GM23338 (cell line): ENCODE results near the gene HHIPL1. TPM values are rescaled to one million over a fixed set of nuclear protein-coding genes. Genes with fewer than 3 reads are reported as not detected.

Experiments used
- ATAC-seq: fragments of 200-7000 bp; cut with Tn5 transposase; 3 replicates; pipeline ENCODE4 v1.9.1; 2020
- DNase-seq: peaks from one replicate; pipeline ENCODE4 v3.0.0-alpha.2; 2015; ENCODE audit warnings: low spot score
- H2AFZ ChIP-seq: fragments of 200-600 bp; sonication (generic); 2 replicates; pipeline ENCODE4 v1.8.0; 2016; ENCODE audit warnings: antibody characterized with exemption, mild to moderate bottlenecking, moderate library complexity
- H3F3A ChIP-seq: fragments of 200-600 bp; sonication (generic); replicated peaks from 2 replicates; pipeline ENCODE4 v1.8.0; 2017; ENCODE audit warnings: antibody characterized with exemption, mixed run types, low read depth
- H3K27ac ChIP-seq: fragments of 200-600 bp; sonication (generic); 2 replicates; pipeline ENCODE4 v1.6.1; 2016; ENCODE audit warnings: low read depth
- H3K27me3 ChIP-seq: fragments of 200-600 bp; sonication (generic); 2 replicates; pipeline ENCODE4 v1.8.0; 2016; ENCODE audit warnings: mild to moderate bottlenecking, mixed run types, moderate library complexity; ENCODE audit not compliant: insufficient read depth
- H3K36me3 ChIP-seq: fragments of 200-600 bp; sonication (generic); 2 replicates; pipeline ENCODE4 v1.8.0; 2016; ENCODE audit warnings: mild to moderate bottlenecking; ENCODE audit not compliant: insufficient read depth
- H3K4me1 ChIP-seq: fragments of 200-600 bp; sonication (generic); 2 replicates; pipeline ENCODE4 v1.8.0; 2016; ENCODE audit warnings: mild to moderate bottlenecking, moderate library complexity; ENCODE audit not compliant: insufficient read depth
- H3K4me2 ChIP-seq: fragments of 200-600 bp; sonication (generic); 2 replicates; pipeline ENCODE4 v1.7.1; 2017; ENCODE audit warnings: mixed run types
- H3K4me3 ChIP-seq: fragments of 200-600 bp; sonication (generic); 2 replicates; pipeline ENCODE4 v1.6.1; 2016; ENCODE audit warnings: mixed run types
- H3K79me2 ChIP-seq: fragments of 200-600 bp; sonication (generic); replicated peaks from 2 replicates; pipeline ENCODE4 v1.8.0; 2017; ENCODE audit warnings: mild to moderate bottlenecking; ENCODE audit not compliant: insufficient read depth
- H3K9me2 ChIP-seq: fragments of 200-600 bp; sonication (generic); 2 replicates; pipeline ENCODE4 v1.8.0; 2017; ENCODE audit not compliant: insufficient read depth
- H4K20me1 ChIP-seq: fragments of 200-600 bp; sonication (generic); replicated peaks from 2 replicates; pipeline ENCODE4 v1.8.0; 2017; ENCODE audit warnings: mild to moderate bottlenecking; ENCODE audit not compliant: insufficient read depth
- H3K27ac Mint-ChIP-seq: 2 replicates; pipeline ENCODE4 v1.8.0; 2020; ENCODE audit warnings: inconsistent platforms, mild to moderate bottlenecking, moderate library complexity, mixed read lengths
- H3K27me3 Mint-ChIP-seq: 3 replicates; pipeline ENCODE4 v1.8.0; 2022; ENCODE audit warnings: low read depth, mild to moderate bottlenecking, moderate library complexity, mixed read lengths, inconsistent platforms; ENCODE audit not compliant: insufficient read depth, poor library complexity
- H3K36me3 Mint-ChIP-seq: 3 replicates; pipeline ENCODE4 v1.8.0; 2021; ENCODE audit warnings: low read depth, mild to moderate bottlenecking, inconsistent platforms, moderate library complexity, mixed read lengths
- H3K4me1 Mint-ChIP-seq: 3 replicates; pipeline ENCODE4 v1.8.0; 2020; ENCODE audit warnings: mild to moderate bottlenecking, inconsistent platforms, mixed read lengths
- H3K4me3 Mint-ChIP-seq: 3 replicates; pipeline ENCODE4 v1.8.0; 2021; ENCODE audit warnings: moderate library complexity, mild to moderate bottlenecking, inconsistent platforms, mixed read lengths
- H3K9me3 Mint-ChIP-seq: 3 replicates; pipeline ENCODE4 v1.8.0; 2020; ENCODE audit warnings: moderate library complexity, mild to moderate bottlenecking, inconsistent platforms, mixed read lengths
- CREB1 ChIP-seq: fragments of 250-450 bp; sonication (Bioruptor Pico); IDR thresholded peaks from 2 replicates; pipeline ENCODE4 v1.5.0; 2020; ENCODE audit warnings: low read depth, mild to moderate bottlenecking, moderate library complexity
- EZH2 ChIP-seq: fragments of 200-600 bp; sonication (generic); IDR thresholded peaks from one replicate; pipeline ENCODE4 v1.8.0; 2017; ENCODE audit warnings: antibody characterized with exemption, mild to moderate bottlenecking, low read depth; ENCODE audit not compliant: unreplicated experiment
- EZH2phosphoT487 ChIP-seq: fragments of 200-600 bp; sonication (generic); IDR thresholded peaks from one replicate; pipeline ENCODE4 v1.8.1; 2018; ENCODE audit warnings: antibody characterized with exemption; ENCODE audit not compliant: unreplicated experiment
- JUNB ChIP-seq: IDR thresholded peaks from one replicate; pipeline ENCODE4 v1.6.1; 2016; ENCODE audit warnings: antibody characterized with exemption; ENCODE audit not compliant: unreplicated experiment
- NANOG ChIP-seq: IDR thresholded peaks from 2 replicates; pipeline ENCODE4 v1.6.1; 2016; ENCODE audit warnings: antibody characterized with exemption, borderline replicate concordance
- POLR2AphosphoS5 ChIP-seq: IDR thresholded peaks from 2 replicates; pipeline ENCODE4 v1.6.1; 2016; ENCODE audit warnings: antibody characterized with exemption, low read depth
- STAT1 ChIP-seq: IDR thresholded peaks from one replicate; pipeline ENCODE4 v1.6.1; 2016; ENCODE audit warnings: antibody characterized with exemption; ENCODE audit not compliant: unreplicated experiment
- ZNF114 ChIP-seq: fragments of 250-450 bp; sonication (Bioruptor Pico); IDR thresholded peaks from 2 replicates; pipeline ENCODE4 v1.5.0; 2020; ENCODE audit warnings: mild to moderate bottlenecking, moderate library complexity
- ZNF331 ChIP-seq: fragments of 250-450 bp; sonication (Bioruptor Pico); IDR thresholded peaks from 2 replicates; pipeline ENCODE4 v1.5.0; 2020; ENCODE audit warnings: low read depth, mild to moderate bottlenecking, moderate library complexity
- polyA plus RNA-seq: library from polyadenylated mRNA; unstranded; fragments of >200 nt; fragmentation: Nextera tagmentation; extraction: Ambion mirVana; gene quantifications from 2 replicates; pipeline ENCODE4 v1.2.1, GENCODE V29; 2016
- total RNA-seq: library from RNA; depleted of rRNA; stranded (reverse); fragments of >200 nt; shearing (Covaris generic); gene quantifications from 2 replicates; pipeline ENCODE4 v1.2.3, GENCODE V29; 2014
- TF ChIP-seq, protein P1 (sequence below): IDR thresholded peaks from 2 replicates; pipeline ENCODE4 v1.6.1; 2016; ENCODE audit warnings: antibody characterized with exemption
- TF ChIP-seq, protein P2 (sequence below), 2 experiments: fragments of 200-600 bp in 1 of 2; sonication (generic) in 1 of 2; conservative IDR thresholded peaks; 2 replicates each; pipeline versions ENCODE4 v1.5.1 to v1.6.1; 2016 to 2017; ENCODE audit warnings: antibody characterized with exemption in 2 of 2, low read depth in 2 of 2, mild to moderate bottlenecking in 2 of 2, moderate library complexity in 1 of 2

Gene HHIPL1
- total and polyA plus RNA-seq, 2 experiments from 2014 or later: 1.9 to 2.0 TPM

DNA sequence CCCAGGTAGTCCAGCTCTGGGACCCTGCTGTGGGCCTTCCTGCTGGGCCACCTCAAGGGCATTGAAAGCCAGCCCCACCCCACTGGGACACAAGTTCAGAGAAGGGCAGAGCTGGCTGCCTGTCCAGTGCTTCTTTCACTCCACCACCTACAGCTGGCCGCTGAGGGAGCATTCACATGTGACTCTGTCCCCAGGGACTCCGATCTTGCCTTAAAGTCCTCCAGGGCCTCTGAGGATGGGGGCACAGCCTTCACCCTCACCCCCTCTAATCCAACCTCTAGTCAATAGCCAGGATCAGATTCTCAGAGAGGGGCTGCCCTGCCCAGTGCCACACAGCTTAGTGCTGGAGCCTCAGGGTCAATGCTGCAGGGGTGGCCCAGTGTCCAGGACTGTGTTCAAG lies 34.2 kb downstream of the HHIPL1 start (continued):
- TF ChIP-seq, protein P1, sequence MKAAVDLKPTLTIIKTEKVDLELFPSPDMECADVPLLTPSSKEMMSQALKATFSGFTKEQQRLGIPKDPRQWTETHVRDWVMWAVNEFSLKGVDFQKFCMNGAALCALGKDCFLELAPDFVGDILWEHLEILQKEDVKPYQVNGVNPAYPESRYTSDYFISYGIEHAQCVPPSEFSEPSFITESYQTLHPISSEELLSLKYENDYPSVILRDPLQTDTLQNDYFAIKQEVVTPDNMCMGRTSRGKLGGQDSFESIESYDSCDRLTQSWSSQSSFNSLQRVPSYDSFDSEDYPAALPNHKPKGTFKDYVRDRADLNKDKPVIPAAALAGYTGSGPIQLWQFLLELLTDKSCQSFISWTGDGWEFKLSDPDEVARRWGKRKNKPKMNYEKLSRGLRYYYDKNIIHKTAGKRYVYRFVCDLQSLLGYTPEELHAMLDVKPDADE: no peak
- TF ChIP-seq NANOG: no peak

DNA sequence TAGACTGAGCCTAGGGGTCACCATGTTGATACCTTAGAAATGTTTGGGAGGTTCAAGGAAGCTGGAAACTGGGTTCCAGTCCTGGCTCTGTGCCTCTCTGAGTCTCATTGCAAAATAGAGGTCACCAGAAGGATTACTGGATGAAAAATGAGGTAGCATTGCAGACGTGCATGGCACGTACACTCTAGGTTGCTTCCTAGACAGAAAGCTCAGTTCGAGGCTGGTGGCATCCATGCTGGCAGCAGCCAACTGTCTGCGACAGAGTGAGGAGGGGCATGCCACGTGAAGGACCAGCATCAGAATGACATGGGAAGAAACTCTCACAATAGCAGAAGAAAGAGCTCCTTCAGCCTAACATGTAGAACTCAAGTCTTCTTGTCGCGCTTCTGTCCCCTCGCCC lies 34.6 kb downstream of the HHIPL1 start:
- no peaks in the 10 kb centered on the region for H3K9me2 ChIP-seq
- no peak for DNase-seq
- no peak overlapping the region for H3K4me3 Mint-ChIP-seq

DNA sequence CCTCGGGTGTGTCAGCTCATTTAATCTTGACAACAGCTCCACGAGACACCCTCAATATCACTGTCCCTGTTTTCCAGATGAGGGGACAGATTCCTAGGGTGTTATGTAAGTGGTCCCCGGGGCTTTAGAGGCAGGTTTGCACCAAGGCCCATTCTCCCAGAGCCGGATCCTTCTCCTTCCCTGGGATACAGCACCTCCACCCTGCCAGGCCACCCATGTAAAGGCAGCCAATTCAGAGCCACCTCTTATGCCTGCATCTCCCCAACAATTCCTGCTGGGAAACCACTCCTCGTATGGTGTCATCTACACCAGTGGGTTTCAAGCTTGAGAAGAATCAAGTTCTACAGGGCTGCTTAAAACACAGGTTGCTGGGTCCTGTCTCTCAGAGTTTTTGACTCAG lies 35.1 kb downstream of the HHIPL1 start:
- Histone ChIP-seq H3K27me3 (no peaks in the 10 kb centered on the region), H3K4me1 (no peaks in the 10 kb centered on the region), H3K4me2 (no peak overlapping the region), H3K27ac (no peak overlapping the region), H3K9me2 (no peaks in the 10 kb centered on the region), H3K36me3 (no peaks in the 10 kb centered on the region), H3F3A (no peaks in the 10 kb centered on the region), H3K4me3 (no peak overlapping the region), H3K79me2 (no peaks in the 10 kb centered on the region), H4K20me1 (no peaks in the 10 kb centered on the region), H2AFZ (no peak overlapping the region)
- peaks cover 16% of the 10 kb centered on the region for H3K27me3 Mint-ChIP-seq
- no peak overlapping the region for H3K27ac Mint-ChIP-seq
- peaks cover 27% of the 10 kb centered on the region for H3K9me3 Mint-ChIP-seq
- DNase-seq (no peak), ATAC-seq (no peak)
- no peak overlapping the region for H3K4me3 Mint-ChIP-seq
- H3K4me1 Mint-ChIP-seq: peaks cover 10% of the 10 kb centered on the region; the same call in 2 of the 3 replicates
- H3K36me3 Mint-ChIP-seq: peaks cover 22% of the 10 kb centered on the region; the same call in 2 of the 3 replicates
- no peak for TF ChIP-seq ZNF331 (CRISPR knock-in tag)
- TF ChIP-seq, protein P1: no peak
- no peak for TF ChIP-seq JUNB
- TF ChIP-seq CREB1: no peak
- TF ChIP-seq, protein P2, sequence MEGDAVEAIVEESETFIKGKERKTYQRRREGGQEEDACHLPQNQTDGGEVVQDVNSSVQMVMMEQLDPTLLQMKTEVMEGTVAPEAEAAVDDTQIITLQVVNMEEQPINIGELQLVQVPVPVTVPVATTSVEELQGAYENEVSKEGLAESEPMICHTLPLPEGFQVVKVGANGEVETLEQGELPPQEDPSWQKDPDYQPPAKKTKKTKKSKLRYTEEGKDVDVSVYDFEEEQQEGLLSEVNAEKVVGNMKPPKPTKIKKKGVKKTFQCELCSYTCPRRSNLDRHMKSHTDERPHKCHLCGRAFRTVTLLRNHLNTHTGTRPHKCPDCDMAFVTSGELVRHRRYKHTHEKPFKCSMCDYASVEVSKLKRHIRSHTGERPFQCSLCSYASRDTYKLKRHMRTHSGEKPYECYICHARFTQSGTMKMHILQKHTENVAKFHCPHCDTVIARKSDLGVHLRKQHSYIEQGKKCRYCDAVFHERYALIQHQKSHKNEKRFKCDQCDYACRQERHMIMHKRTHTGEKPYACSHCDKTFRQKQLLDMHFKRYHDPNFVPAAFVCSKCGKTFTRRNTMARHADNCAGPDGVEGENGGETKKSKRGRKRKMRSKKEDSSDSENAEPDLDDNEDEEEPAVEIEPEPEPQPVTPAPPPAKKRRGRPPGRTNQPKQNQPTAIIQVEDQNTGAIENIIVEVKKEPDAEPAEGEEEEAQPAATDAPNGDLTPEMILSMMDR (conservative IDR thresholded peaks at IDR 0.05; ENCODE audit: low read depth in 2 of 2): no peak
- TF ChIP-seq EZH2: no peak
- TF ChIP-seq POLR2AphosphoS5: no peak
- no peak for TF ChIP-seq STAT1
- TF ChIP-seq EZH2phosphoT487: no peak
- no peak for TF ChIP-seq ZNF114 (CRISPR knock-in tag)

More for the DNA sequence above, 34.6 kb downstream of the HHIPL1 start:
- TF ChIP-seq, protein P2 (conservative IDR thresholded peaks at IDR 0.05; ENCODE audit: low read depth in 2 of 2): no peak
- TF ChIP-seq, protein P1: no peak
- TF ChIP-seq CREB1 (no peak), NANOG (no peak)
- Histone ChIP-seq H2AFZ (no peak overlapping the region), H3F3A (no peaks in the 10 kb centered on the region), H3K4me3 (no peak overlapping the region), H3K27ac (no peak overlapping the region), H4K20me1 (no peaks in the 10 kb centered on the region), H3K36me3 (no peaks in the 10 kb centered on the region), H3K27me3 (no peaks in the 10 kb centered on the region), H3K4me1 (no peaks in the 10 kb centered on the region), H3K4me2 (no peak overlapping the region), H3K79me2 (no peaks in the 10 kb centered on the region)
- Mint-ChIP-seq H3K4me1 (peaks cover 7% of the 10 kb centered on the region; the same call in 2 of the 3 replicates), H3K27ac (no peak overlapping the region), H3K9me3 (peaks cover 27% of the 10 kb centered on the region), H3K27me3 (peaks cover 16% of the 10 kb centered on the region), H3K36me3 (peaks cover 22% of the 10 kb centered on the region; the same call in 2 of the 3 replicates)
- ATAC-seq: no peak
